ENCODE measurements around the gene ZSWIM6. TPM values are rescaled to one million over a fixed set of nuclear protein-coding genes. Genes with fewer than 3 reads are reported as not detected.

ZSWIM6 gene
- polyA plus RNA-seq (2012; rRNA removed): 7.4 and 9.8 TPM in 2 replicates
- polyA plus RNA-seq (2012; cell fraction: cytosol; rRNA removed): 5.8 and 6.4 TPM in 2 replicates
- polyA plus RNA-seq (2012; cell fraction: nucleus; rRNA removed): 13.4 and 24.6 TPM in 2 replicates

GRCh38 chr5:61331407-61332357, at the start of gene ZSWIM6:
Gene ZSWIM6, plus strand, starts transcription at chr5:61332258. Its CDS starts 15 bp downstream, at chr5:61332273.
- DNase-seq: peak; percentile 96
- peaks cover 35% of the 10 kb centered on the region for H4K20me1 ChIP-seq (ENCODE audit: insufficient read depth)
- H3F3A ChIP-seq (replicated peaks; ENCODE audit: insufficient read depth): peaks cover 12% of the 10 kb centered on the region
- H3K36me3 ChIP-seq (replicated peaks in 1 of 2; ENCODE audit: control insufficient read depth in 1 of 2, insufficient read depth in 2 of 2, low read length in 1 of 2): no peaks in the 10 kb centered on the region
- H3K9ac ChIP-seq: peak within 1 kb of the TSS; percentile 93
- peaks cover 17 to 21% of the 10 kb centered on the region in 2 experiments; a peak in 3 of 4 replicates for H3K4me1 ChIP-seq (ENCODE audit: control insufficient read depth in 1 of 2, insufficient read depth in 2 of 2, low read depth in 1 of 2, low read length in 1 of 2)
- H3K4me2 ChIP-seq: peak within 1 kb of the TSS; percentile 99
- peak within 1 kb of the TSS; percentile 94 to 95 for H3K4me3 ChIP-seq (ENCODE audit: low read depth in 2 of 2, low read length in 1 of 2)
- under 1% methylated on average over 35 of the region's 91 CpGs for WGBS (ENCODE audit: low lambda C conversion rate)
- no peaks in the 10 kb centered on the region for H3K9me3 ChIP-seq
- peak within 1 kb of the TSS; percentile 93 to 95 for H3K27ac ChIP-seq (ENCODE audit: low read depth in 2 of 2, low read length in 1 of 2)
- ChIA-PET POLR2A (interaction anchor here (0.6 to 2.1 kb wide), 9 partner anchors 10 to 328 kb away, joined by 3 to 27 read pairs (median 3); partner anchors contain the start of gene SMIM15), CTCF (interaction anchor here (0.6 to 3.3 kb wide), 15 partner anchors 11 to 547 kb away, joined by 3 to 22 read pairs (median 4); partner anchors contain the start of gene SMIM15)
- H3K9me2 ChIP-seq: no peaks in the 10 kb centered on the region
- H3K79me2 ChIP-seq (ENCODE audit: insufficient read depth): peaks cover 39% of the 10 kb centered on the region
- no peaks in the 10 kb centered on the region for H3K27me3 ChIP-seq (ENCODE audit: insufficient read depth)
- H2AFZ ChIP-seq (ENCODE audit: low read depth): peak within 1 kb of the TSS; percentile 93; the same call in 1 of the 2 replicates
- TF ChIP-seq NFIC (IDR thresholded peaks at IDR 0.05; ENCODE audit: borderline replicate concordance) (peak; percentile 19), MXI1 (IDR thresholded peaks at IDR 0.05; ENCODE audit: low read depth, low read length) (peak; percentile 65; the same call in 1 of the 2 replicates), SMC3 (IDR thresholded peaks at IDR 0.05; ENCODE audit: low read depth, low read length) (peak; percentile 39), TEAD4 (IDR thresholded peaks at IDR 0.05; ENCODE audit: borderline replicate concordance, insufficient read depth) (no peak), RCOR1 (IDR thresholded peaks at IDR 0.05; ENCODE audit: low read length) (peak; percentile 80), PBX3 (IDR thresholded peaks at IDR 0.05) (no peak; the same call in 1 of the 2 replicates), SIN3A (IDR thresholded peaks at IDR 0.05; ENCODE audit: borderline replicate concordance, low read depth, low read length) (peak; percentile 78), TCF12 (IDR thresholded peaks at IDR 0.05) (0 out of 2 replicates have a peak, but pooled peaks have one; percentile 1), GABPA (IDR thresholded peaks at IDR 0.05; ENCODE audit: low read depth) (peak; percentile 74), CHD2 (IDR thresholded peaks at IDR 0.05; ENCODE audit: low read length, partially characterized antibody) (no peak), ELF1 (IDR thresholded peaks at IDR 0.05) (peak; percentile 97), GATA2 (CRISPR knock-in tag; IDR thresholded peaks at IDR 0.05) (no peak), TAF1 (IDR thresholded peaks at IDR 0.05; ENCODE audit: borderline replicate concordance, low read depth, low read length) (peak; percentile 100), FOXJ3 (CRISPR knock-in tag; IDR thresholded peaks at IDR 0.05) (no peak), FOSL2 (IDR thresholded peaks at IDR 0.05; ENCODE audit: borderline replicate concordance, low read depth) (no peak), EP300 (IDR thresholded peaks at IDR 0.05; ENCODE audit: borderline replicate concordance in 1 of 2, low read depth in 1 of 2, low read length in 1 of 2) (peak; percentile 23 to 43; a peak in 2 of 4 replicates), MEF2A (IDR thresholded peaks at IDR 0.05; ENCODE audit: borderline replicate concordance, low read depth) (no peak), RAD21 (IDR thresholded peaks at IDR 0.05; ENCODE audit: low read length) (peak; percentile 20; the same call in 1 of the 2 replicates), REST (IDR thresholded peaks at IDR 0.05; ENCODE audit: low read depth, low read length) (peak; percentile 86)
- TF ChIP-seq, protein P1, sequence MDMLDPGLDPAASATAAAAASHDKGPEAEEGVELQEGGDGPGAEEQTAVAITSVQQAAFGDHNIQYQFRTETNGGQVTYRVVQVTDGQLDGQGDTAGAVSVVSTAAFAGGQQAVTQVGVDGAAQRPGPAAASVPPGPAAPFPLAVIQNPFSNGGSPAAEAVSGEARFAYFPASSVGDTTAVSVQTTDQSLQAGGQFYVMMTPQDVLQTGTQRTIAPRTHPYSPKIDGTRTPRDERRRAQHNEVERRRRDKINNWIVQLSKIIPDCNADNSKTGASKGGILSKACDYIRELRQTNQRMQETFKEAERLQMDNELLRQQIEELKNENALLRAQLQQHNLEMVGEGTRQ (IDR thresholded peaks at IDR 0.05; ENCODE audit: borderline replicate concordance, low read depth, low read length): no peak
- TF ChIP-seq, protein P2, sequence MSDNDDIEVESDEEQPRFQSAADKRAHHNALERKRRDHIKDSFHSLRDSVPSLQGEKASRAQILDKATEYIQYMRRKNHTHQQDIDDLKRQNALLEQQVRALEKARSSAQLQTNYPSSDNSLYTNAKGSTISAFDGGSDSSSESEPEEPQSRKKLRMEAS (IDR thresholded peaks at IDR 0.05; ENCODE audit: low read depth): peak; percentile 60
- TF ChIP-seq, protein P3, sequence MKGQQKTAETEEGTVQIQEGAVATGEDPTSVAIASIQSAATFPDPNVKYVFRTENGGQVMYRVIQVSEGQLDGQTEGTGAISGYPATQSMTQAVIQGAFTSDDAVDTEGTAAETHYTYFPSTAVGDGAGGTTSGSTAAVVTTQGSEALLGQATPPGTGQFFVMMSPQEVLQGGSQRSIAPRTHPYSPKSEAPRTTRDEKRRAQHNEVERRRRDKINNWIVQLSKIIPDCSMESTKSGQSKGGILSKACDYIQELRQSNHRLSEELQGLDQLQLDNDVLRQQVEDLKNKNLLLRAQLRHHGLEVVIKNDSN (IDR thresholded peaks at IDR 0.05; ENCODE audit: borderline replicate concordance, low read depth): 0 out of 2 replicates have a peak, but pooled peaks have one; percentile 24

Measured in SK-N-SH (cell line).